Activated CD8-positive, alpha-beta memory T cell treated with anti-CD3 and anti-CD28 coated beads, Interleukin-2, amount 50 U/mL, for 48 hours (primary cell): ENCODE measurements around the gene ACP6.
"Not testable (repeated sequence)": the region's sequence is repeated elsewhere in the genome, so short reads cannot be mapped to it uniquely, and the experiment has no call there.

Experiments
- DNase-seq: peaks from one replicate; pipeline ENCODE4 v3.0.0-alpha.2; 2020

ACP6 gene

GRCh38 chr1:147670319-147671001, at the start of gene ACP6:
Gene ACP6, minus strand, starts transcription at chr1:147670524. Its CDS starts 476 bp downstream, at chr1:147670048.
- peak; percentile 90 for DNase-seq

GRCh38 chr1:147719711-147720225, 49.4 kb upstream of the ACP6 start:
- no peak for DNase-seq

- no peak for DNase-seq
These were observed 48.8 kb upstream of the ACP6 start for GRCh38 chr1:147719029-147719698.

- no peak for DNase-seq
These were observed 47.4 kb upstream of the ACP6 start for GRCh38 chr1:147717706-147718097.

GRCh38 chr1:147717051-147717705, 46.9 kb upstream of the ACP6 start:
- no peak for DNase-seq

GRCh38 chr1:147712605-147713004, 42.3 kb upstream of the ACP6 start:
- no peak for DNase-seq

- DNase-seq, result peak; percentile 70
These were observed 30.0 kb upstream of the ACP6 start for GRCh38 chr1:147700042-147701006.

- DNase-seq, result no peak
These were observed 29.3 kb upstream of the ACP6 start for GRCh38 chr1:147699686-147700041.

GRCh38 chr1:147683163-147683763, 12.9 kb upstream of the ACP6 start:
- DNase-seq, result no peak

GRCh38 chr1:147680608-147681235, 10.4 kb upstream of the ACP6 start:
- not testable (repeated sequence) for DNase-seq

- not testable (repeated sequence) for DNase-seq
These were observed 7.4 kb upstream of the ACP6 start for GRCh38 chr1:147677681-147678080.

- no peak for DNase-seq
These were observed 6.2 kb upstream of the ACP6 start for GRCh38 chr1:147676311-147677085.

- no peak for DNase-seq
These were observed 3.5 kb upstream of the ACP6 start for GRCh38 chr1:147673816-147674215.

GRCh38 chr1:147673406-147673805, 3.1 kb upstream of the ACP6 start:
- DNase-seq, result no peak

GRCh38 chr1:147669469-147670318, 630 bp downstream of the ACP6 start:
- DNase-seq, result peak; percentile 75

GRCh38 chr1:147665521-147665920, 4.8 kb downstream of the ACP6 start:
- DNase-seq, result no peak

- DNase-seq, result no peak
These were observed 6.1 kb downstream of the ACP6 start for GRCh38 chr1:147664206-147664605.

GRCh38 chr1:147654511-147654910, 15.8 kb downstream of the ACP6 start:
- DNase-seq, result no peak

- no peak for DNase-seq
These were observed 18.0 kb downstream of the ACP6 start for GRCh38 chr1:147652306-147652705.

- no peak for DNase-seq
These were observed 18.9 kb downstream of the ACP6 start for GRCh38 chr1:147651466-147651865.
